Stimulated activated CD8-positive, alpha-beta memory T cell treated with anti-CD3 and anti-CD28 coated beads, Interleukin-4, amount 100 ng/mL, for 48 hours (primary cell): ENCODE measurements around the gene ATP8A1.

Experiments used
- DNase-seq: peaks from one replicate; pipeline ENCODE4 v3.0.0-alpha.2; 2020

ATP8A1 gene

GRCh38 chr4:42562016-42562415 is 94.9 kb downstream of the ATP8A1 start:
- DNase-seq, result no peak

GRCh38 chr4:42561031-42561430 is 95.9 kb downstream of the ATP8A1 start:
- DNase-seq, result no peak

- no peak for DNase-seq
Measured at GRCh38 chr4:42560467-42560861, 96.4 kb downstream of the ATP8A1 start.

GRCh38 chr4:42558156-42558555 is 98.7 kb downstream of the ATP8A1 start:
- no peak for DNase-seq

GRCh38 chr4:42555828-42556227 is 101.1 kb downstream of the ATP8A1 start:
- DNase-seq, result no peak

GRCh38 chr4:42554072-42554471 is 102.8 kb downstream of the ATP8A1 start:
- no peak for DNase-seq

GRCh38 chr4:42549896-42550295 is 107.0 kb downstream of the ATP8A1 start:
- DNase-seq, result no peak

- DNase-seq, result no peak
Measured at GRCh38 chr4:42547805-42548204, 109.1 kb downstream of the ATP8A1 start.

- DNase-seq, result no peak
Measured at GRCh38 chr4:42543762-42544161, 113.1 kb downstream of the ATP8A1 start.

- DNase-seq, result no peak
Measured at GRCh38 chr4:42543126-42543525, 113.8 kb downstream of the ATP8A1 start.

GRCh38 chr4:42541647-42542046 is 115.3 kb downstream of the ATP8A1 start:
- no peak for DNase-seq

GRCh38 chr4:42533042-42533441 is 123.9 kb downstream of the ATP8A1 start:
- no peak for DNase-seq

- DNase-seq, result no peak
Measured at GRCh38 chr4:42531341-42532030, 125.4 kb downstream of the ATP8A1 start.

GRCh38 chr4:42523066-42523718 is 133.7 kb downstream of the ATP8A1 start:
- no peak for DNase-seq

- peak; percentile 71 for DNase-seq
Measured at GRCh38 chr4:42519803-42520417, 137.0 kb downstream of the ATP8A1 start.

GRCh38 chr4:42515156-42515884 is 141.6 kb downstream of the ATP8A1 start:
- DNase-seq, result no peak

GRCh38 chr4:42513748-42514492 is 143.0 kb downstream of the ATP8A1 start:
- DNase-seq, result no peak

GRCh38 chr4:42512226-42512625 is 144.7 kb downstream of the ATP8A1 start:
- no peak for DNase-seq

GRCh38 chr4:42510225-42510624 is 146.7 kb downstream of the ATP8A1 start:
- no peak for DNase-seq

- no peak for DNase-seq
Measured at GRCh38 chr4:42501624-42502401, 155.1 kb downstream of the ATP8A1 start.

- DNase-seq, result no peak
Measured at GRCh38 chr4:42498040-42498439, 158.9 kb downstream of the ATP8A1 start.
